Lower leg skin (tissue), 4 donors: Measurements from ENCODE around the gene KRR1. TPM values are rescaled to one million over a fixed set of nuclear protein-coding genes. Genes with fewer than 3 reads are reported as not detected.
"Not testable (repeated sequence)": the region's sequence is repeated elsewhere in the genome, so short reads cannot be mapped to it uniquely, and the experiment has no call there.

Experiments
- DNase-seq, 2 donors: peaks; one replicate each; pipeline ENCODE4 v3.0.0-alpha.2; 2019; ENCODE audit warnings: low spot score in 2 of 2
- H3K4me3 ChIP-seq: fragments of 200-600 bp; sonication (generic); 2 replicates; pipeline ENCODE4 v1.5.1; 2017; ENCODE audit warnings: mild to moderate bottlenecking, low read depth; ENCODE audit not compliant: poor library complexity, severe bottlenecking
- POLR2A ChIP-seq, 2 donors: fragments of 450-650 bp; IDR thresholded peaks; one replicate each; pipeline ENCODE4 v1.6.1; 2016 to 2017; ENCODE audit warnings: antibody characterized with exemption in 2 of 2, mild to moderate bottlenecking in 1 of 2, moderate library complexity in 1 of 2
- WGBS, 2 donors: methylation state at CpG; one replicate each; pipeline ENCODE4 v1.1.5; 2018; 5-methylcytosine and 5-hydroxymethylcytosine counted together
- intact Hi-C: fragments of 100-400 bp; cut with DNase I; formaldehyde crosslinking; loops from one replicate; pipeline ENCODE4 v1.15.0; 2023; ENCODE audit warnings: low total_unique reads
- total RNA-seq, 4 donors: library from RNA; depleted of rRNA; stranded (reverse); fragments of >200 nt; gene quantifications; one replicate each; pipeline ENCODE4 v1.1.0, GENCODE V29; 2016
- TF ChIP-seq, protein P1 (sequence below), 3 donors: fragments of 450-650 bp; IDR thresholded peaks; one replicate each; pipeline ENCODE4 v1.5.1; 2016; ENCODE audit warnings: antibody characterized with exemption in 3 of 3, mild to moderate bottlenecking in 3 of 3, moderate library complexity in 2 of 3

Gene KRR1
- total RNA-seq, 4 donors from 2014 or later = 21.3 to 52.3 (median 32.0) TPM

DNA sequence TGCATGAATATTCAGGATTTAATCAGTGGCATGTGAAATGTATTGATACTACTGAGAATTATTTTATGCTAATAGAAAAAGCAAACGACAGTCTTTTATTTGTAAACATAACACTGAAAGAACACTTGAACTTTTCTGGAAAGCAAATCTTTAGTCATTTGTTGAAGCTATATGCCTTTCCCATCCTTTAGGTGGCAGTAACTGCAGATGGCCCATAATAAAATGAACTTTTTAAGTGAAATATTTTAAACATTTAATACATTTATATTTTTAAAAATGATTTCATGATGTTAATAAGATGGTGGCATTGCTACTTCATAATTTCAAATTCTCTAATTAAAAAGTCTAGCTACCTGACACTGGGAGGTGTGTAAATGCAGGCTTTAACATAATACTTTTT is 13.9 kb upstream of the KRR1 start:
- no peak for TF ChIP-seq POLR2A (IDR thresholded peaks at IDR 0.05)
- TF ChIP-seq, protein P1, sequence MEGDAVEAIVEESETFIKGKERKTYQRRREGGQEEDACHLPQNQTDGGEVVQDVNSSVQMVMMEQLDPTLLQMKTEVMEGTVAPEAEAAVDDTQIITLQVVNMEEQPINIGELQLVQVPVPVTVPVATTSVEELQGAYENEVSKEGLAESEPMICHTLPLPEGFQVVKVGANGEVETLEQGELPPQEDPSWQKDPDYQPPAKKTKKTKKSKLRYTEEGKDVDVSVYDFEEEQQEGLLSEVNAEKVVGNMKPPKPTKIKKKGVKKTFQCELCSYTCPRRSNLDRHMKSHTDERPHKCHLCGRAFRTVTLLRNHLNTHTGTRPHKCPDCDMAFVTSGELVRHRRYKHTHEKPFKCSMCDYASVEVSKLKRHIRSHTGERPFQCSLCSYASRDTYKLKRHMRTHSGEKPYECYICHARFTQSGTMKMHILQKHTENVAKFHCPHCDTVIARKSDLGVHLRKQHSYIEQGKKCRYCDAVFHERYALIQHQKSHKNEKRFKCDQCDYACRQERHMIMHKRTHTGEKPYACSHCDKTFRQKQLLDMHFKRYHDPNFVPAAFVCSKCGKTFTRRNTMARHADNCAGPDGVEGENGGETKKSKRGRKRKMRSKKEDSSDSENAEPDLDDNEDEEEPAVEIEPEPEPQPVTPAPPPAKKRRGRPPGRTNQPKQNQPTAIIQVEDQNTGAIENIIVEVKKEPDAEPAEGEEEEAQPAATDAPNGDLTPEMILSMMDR (IDR thresholded peaks at IDR 0.05) = no peak
- no peak for DNase-seq
- no peak overlapping the region for H3K4me3 ChIP-seq
- WGBS, 2 donors = 26 to 38% methylated on average over 1 of the region's 1 CpG
- intact Hi-C loops = loop anchor here (10.0 kb wide), 1 partner anchor 930 kb away; no protein-coding TSS in a partner anchor

DNA sequence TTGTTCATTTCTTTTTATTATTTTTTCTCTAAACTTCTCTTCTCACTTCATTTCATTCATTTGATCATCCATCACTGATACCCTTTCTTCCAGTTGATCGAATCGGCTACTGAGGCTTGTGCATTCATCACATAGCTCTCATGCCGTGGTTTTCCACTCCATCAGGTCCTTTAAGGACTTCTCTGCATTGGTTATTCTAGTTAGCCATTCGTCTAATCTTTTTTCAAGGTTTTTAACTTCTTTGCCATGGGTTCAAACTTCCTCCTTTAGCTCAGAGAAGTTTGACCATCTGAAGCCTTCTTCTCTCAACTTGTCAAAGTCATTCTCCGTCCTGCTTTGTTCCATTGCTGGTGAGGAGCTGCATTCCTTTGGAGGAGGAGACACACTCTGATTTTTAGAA is 10.7 kb upstream of the KRR1 start:
- not testable (repeated sequence) for H3K4me3 ChIP-seq, DNase-seq
- 92 to 94% methylated on average over 5 of the region's 5 CpGs for WGBS, 2 donors
- intact Hi-C loops = loop anchor here (10.0 kb wide), 1 partner anchor 933 kb away; no protein-coding TSS in a partner anchor

DNA sequence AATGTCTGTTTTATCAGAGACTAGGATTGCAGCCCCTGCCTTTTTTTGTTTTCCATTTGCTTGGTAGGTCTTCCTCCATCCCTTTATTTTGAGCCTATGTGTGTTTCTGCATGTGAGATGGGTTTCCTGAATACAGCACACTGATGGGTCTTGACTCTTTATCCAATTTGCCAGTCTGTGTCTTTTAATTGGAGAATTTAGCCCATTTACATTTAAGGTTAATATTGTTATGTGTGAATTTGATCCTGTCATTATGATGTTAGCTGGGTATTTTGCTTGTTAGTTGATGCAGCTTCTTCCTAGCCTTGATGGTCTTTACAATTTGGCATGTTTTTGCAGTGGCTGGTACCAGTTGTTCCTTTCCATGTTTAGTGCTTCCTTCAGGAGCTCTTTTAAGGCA is 9.8 kb upstream of the KRR1 start:
- intact Hi-C loops = loop anchor here (10.0 kb wide), 1 partner anchor 934 kb away; no protein-coding TSS in a partner anchor
- H3K4me3 ChIP-seq, DNase-seq: not testable (repeated sequence)

DNA sequence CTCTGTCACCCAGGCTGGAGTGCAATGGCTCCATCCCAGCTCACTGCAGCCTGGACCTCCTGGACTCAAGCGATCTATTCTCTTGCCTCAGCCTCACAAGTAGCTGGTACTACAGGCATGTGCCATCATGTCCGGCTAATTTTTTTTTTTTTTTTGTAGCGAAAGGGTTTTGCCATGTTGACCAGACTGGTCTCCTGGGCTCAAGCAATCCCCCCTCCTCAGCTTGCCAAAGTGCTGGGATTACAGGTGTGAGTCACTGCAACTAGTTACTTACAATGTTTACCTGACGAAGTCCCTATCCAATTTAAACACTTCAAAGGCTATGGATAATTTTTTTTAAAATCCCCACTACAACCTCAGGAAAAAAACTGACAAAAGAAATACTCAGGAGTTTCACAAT is 1.8 kb downstream of the KRR1 start:
- DNase-seq = no peak
- intact Hi-C loops = loop anchor here (10.0 kb wide), 1 partner anchor 865 kb away; no protein-coding TSS in a partner anchor
- 57 to 70% methylated on average over 4 of the region's 4 CpGs for WGBS, 2 donors
- no peak overlapping the region for H3K4me3 ChIP-seq
- TF ChIP-seq, protein P1 (IDR thresholded peaks at IDR 0.05) = no peak
- TF ChIP-seq POLR2A (IDR thresholded peaks at IDR 0.05) = no peak

DNA sequence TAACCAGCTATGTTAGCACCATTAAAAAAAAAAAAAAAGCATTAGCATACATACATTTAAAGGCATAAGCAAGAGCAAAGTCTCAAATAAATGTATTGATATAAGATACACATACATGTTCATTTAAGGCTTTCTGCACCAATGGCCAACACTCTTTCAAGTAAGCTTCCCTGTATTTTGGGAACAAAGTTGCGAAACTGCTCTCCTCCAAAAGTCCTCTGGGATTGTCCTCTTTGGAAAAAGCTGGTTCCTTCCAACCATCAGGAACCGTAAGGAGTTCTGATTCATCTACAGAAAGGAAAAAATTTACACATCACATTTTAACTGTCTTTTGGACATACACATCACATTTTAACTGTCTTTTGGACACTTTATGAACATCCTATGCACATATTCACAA is 3.2 kb downstream of the KRR1 start:
- 49 to 70% methylated on average over 2 of the region's 2 CpGs for WGBS, 2 donors
- intact Hi-C loops = no loop called here
- no peak for DNase-seq
- TF ChIP-seq, protein P1 (IDR thresholded peaks at IDR 0.05) = no peak
- no peak for TF ChIP-seq POLR2A (IDR thresholded peaks at IDR 0.05)
- H3K4me3 ChIP-seq = no peak overlapping the region

DNA sequence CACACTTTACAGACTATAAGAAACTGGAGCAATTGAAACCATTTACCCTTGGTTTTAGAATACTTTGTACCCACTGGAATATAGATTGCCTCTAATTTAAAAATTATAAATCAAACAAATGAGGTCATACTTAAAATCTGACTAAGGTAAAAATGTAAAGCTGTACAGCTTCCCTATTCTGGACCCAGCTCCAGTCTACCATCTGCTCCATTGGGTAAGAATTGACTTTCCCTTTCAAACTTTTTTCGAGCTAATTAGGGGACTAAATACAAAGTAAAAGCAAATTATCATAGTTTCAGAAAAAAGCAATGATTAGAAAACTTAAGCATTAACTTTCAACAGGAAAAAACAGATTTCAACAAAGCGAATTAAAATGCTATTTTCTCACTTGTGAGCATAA is 4.3 kb downstream of the KRR1 start:
- intact Hi-C loops = no loop called here
- 83 to 84% methylated on average over 2 of the region's 2 CpGs for WGBS, 2 donors
- DNase-seq = no peak
- TF ChIP-seq, protein P1 (IDR thresholded peaks at IDR 0.05) = no peak
- no peak for TF ChIP-seq POLR2A (IDR thresholded peaks at IDR 0.05)
- no peak overlapping the region for H3K4me3 ChIP-seq

DNA sequence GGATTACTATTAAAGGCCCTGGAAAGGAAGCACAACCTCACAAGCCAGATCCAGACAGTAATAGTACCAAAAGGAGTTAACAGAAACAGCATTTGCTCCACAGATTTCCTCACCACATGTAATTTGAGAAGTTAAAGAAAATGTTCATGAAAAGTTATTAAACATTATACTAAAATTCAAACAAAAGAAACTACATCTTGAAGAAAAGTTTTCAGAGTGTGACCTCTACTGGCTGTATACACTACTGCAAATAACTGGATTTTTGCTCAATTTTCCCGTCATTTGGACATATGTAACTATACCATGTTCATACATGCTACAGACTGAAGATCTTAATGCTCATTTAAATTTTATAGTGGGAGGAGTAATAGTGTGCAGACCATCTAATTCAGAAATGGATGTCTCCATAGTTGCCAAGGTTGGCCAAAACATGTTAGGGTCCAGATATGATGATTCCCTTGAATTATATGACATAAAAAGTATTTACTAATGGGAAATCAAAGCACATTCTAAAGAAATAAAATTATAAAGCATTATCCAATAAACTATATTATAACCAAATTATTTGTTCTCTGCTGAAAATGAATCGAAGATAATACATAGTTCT is 5.6 kb downstream of the KRR1 start:
- intact Hi-C loops = no loop called here
- no peak for DNase-seq
- no peak for TF ChIP-seq POLR2A (IDR thresholded peaks at IDR 0.05)
- TF ChIP-seq, protein P1 (IDR thresholded peaks at IDR 0.05) = no peak
- 55% methylated on average over 2 of the region's 2 CpGs for WGBS, 2 donors
- H3K4me3 ChIP-seq = no peak overlapping the region
